NCI-H2107 treated with DMSO at 0.1 percent for 48 hours (cell line): ENCODE data around the gene ADCY10.
A peak's percentile ranks its signal among the peaks of the same experiment; 100 is the strongest.
"Not testable (repeated sequence)": the region's sequence is repeated elsewhere in the genome, so short reads cannot be mapped to it uniquely, and the experiment has no call there.

Experiments used
- DNase-seq: peaks from one replicate; lab custom pipeline; 2025; ENCODE audit not compliant: unreplicated experiment; lab: John Stamatoyannopoulos, UW

The ADCY10 gene, protein sequence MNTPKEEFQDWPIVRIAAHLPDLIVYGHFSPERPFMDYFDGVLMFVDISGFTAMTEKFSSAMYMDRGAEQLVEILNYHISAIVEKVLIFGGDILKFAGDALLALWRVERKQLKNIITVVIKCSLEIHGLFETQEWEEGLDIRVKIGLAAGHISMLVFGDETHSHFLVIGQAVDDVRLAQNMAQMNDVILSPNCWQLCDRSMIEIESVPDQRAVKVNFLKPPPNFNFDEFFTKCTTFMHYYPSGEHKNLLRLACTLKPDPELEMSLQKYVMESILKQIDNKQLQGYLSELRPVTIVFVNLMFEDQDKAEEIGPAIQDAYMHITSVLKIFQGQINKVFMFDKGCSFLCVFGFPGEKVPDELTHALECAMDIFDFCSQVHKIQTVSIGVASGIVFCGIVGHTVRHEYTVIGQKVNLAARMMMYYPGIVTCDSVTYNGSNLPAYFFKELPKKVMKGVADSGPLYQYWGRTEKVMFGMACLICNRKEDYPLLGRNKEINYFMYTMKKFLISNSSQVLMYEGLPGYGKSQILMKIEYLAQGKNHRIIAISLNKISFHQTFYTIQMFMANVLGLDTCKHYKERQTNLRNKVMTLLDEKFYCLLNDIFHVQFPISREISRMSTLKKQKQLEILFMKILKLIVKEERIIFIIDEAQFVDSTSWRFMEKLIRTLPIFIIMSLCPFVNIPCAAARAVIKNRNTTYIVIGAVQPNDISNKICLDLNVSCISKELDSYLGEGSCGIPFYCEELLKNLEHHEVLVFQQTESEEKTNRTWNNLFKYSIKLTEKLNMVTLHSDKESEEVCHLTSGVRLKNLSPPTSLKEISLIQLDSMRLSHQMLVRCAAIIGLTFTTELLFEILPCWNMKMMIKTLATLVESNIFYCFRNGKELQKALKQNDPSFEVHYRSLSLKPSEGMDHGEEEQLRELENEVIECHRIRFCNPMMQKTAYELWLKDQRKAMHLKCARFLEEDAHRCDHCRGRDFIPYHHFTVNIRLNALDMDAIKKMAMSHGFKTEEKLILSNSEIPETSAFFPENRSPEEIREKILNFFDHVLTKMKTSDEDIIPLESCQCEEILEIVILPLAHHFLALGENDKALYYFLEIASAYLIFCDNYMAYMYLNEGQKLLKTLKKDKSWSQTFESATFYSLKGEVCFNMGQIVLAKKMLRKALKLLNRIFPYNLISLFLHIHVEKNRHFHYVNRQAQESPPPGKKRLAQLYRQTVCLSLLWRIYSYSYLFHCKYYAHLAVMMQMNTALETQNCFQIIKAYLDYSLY (N-terminal part only)

DNA sequence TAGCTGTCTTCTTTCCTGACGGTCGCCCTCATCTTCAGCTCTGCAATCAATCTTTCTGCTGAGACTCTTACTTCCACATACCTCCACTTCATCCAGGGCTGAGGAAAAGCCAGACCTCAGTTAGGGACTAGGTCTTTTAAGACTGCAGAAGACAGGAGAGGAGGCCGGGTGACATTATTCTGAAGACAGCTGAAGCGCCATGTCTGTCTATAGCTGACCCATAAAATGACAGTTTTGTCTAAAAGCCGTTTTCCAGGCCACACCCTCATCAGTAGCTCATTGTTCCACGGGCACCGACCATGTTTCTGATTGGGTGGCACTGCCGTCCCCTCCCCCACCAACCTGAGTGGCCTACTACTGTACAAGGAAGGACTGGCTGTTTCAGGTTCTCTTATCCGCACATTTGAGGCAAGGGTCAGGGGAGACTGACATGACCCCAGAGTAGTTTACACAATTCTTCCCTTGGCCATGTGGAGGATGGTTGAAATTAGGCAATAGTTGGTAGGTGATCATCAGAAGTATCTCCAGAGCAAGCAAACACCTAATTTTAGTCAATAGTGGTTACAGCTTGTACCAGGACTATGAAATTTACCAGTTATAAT lies at the start of gene ADCY10:
TSS of gene ADCY10 (minus strand) at position 240 of the 602 bp plus-strand sequence. CDS start 8,994 bp downstream, outside the sequence.
- no peak for DNase-seq

- no peak for DNase-seq
Measured at GRCh38 chr1:167957710-167958109, 43.8 kb upstream of the ADCY10 start.

DNA sequence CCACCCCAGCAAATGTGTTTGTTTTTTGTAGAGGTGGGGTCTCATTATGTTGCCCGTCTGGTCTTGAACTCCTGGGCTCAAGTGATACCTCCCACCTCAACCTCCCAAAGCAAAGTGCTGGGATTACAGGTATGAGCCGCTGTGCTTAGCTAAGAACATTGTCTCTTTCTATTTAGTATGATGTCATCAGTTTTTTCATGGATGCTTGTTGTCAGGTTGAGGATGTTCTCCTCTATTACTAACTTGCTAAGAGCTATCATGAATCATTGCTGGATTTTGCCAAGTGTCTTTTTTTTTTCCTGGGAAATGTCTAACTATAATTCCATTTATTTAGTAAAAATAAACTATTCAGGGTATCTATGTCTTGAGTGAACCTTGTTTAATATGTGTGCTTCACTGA lies 42.0 kb upstream of the ADCY10 start:
- DNase-seq = no peak

GRCh38 chr1:167950569-167950968 lies 36.6 kb upstream of the ADCY10 start:
- DNase-seq = no peak

GRCh38 chr1:167949785-167950184 lies 35.9 kb upstream of the ADCY10 start:
- DNase-seq = no peak

GRCh38 chr1:167947733-167948132 lies 33.8 kb upstream of the ADCY10 start:
- no peak for DNase-seq

DNA sequence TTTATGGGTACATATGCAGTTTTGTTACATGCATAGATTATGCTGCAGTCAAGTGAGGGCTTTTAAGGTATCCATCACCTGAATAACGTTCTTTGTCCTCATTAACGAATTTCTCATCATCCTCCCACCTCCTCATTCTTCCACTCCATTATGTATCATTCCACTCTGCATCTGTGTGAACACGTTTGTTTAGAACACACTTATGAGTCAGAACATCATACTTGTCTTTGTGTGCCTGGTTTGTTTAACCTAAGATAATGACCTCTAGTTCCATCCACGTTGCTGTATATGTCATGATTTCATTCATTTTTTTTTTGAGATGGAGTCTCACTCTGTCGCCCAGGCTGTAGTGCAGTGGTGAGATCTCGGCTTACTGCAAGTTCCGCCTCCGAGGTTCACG lies 29.6 kb upstream of the ADCY10 start:
- no peak for DNase-seq

DNA sequence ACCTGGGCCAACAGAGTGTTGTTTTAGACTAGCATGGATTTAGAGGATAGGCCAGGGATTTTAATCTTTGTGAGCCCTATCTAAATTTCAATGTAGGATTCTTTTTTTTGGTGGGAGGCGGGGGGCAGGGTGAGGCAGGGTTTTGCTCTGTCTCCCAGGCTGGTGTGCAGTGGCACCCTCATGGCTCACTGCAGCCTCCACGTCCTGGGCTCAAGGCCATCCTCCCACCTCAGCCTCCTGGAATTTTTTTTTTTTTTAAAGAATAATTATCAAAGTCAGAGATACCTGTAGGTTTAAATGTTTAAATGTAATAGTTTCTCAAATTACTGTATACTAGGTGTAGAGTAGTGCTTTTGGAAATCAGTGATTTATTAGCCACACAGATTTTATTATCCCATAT lies 26.3 kb upstream of the ADCY10 start:
- DNase-seq = no peak

GRCh38 chr1:167938080-167938636 lies 24.2 kb upstream of the ADCY10 start:
- peak; percentile 36 for DNase-seq

DNA sequence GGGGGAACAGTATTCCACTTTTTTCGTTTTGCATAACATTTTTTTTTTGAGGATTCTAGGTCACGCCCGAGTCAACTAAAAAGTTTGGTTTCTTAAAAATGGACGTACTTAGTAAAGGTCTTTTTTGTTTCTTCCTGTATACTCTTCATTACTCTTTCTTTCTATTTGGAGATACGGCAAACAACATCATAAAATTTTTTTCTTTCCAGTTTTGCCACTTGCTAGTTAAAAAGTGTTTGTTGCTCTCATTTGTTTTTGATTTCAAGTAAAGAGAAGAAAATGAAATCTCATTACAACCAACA lies 23.7 kb upstream of the ADCY10 start:
- no peak for DNase-seq

DNA sequence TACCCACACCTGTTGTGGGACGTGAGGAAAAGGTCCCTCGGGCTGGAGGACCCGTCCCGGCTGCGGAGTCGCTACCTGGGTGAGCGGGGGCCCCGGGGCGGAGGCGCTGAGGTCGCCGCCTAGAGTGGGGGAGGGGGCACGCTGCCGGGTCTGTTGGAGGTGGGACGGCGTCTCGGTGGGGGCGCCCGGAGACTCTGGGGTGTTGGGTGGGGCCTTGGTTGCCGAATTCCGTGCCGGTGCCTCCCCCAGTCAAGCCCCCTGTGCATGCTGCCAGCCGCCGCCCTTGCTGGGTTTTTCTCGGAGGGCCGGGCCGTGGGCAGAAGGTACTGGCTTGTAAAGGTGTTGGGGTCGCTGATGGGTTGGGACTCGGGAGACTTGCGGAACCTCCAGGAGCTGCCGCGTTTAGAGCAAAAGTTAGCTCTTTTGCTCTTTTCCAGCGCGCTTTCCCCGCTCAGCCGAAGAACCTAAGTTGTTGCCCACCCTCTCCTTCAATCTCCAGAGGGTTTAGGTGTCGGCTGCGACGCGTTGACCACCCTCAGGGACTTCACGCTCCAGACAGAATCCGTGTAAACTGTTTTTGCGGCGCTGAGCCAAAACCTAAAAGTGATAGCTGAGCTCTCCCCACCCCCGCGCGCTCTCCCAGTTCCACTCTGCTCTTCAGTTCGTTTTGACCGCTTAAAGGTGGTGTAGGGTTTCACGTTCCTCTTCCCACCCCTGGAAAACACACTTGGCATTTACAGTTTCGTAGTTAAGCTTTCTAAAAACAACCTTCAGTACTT lies 23.2 kb upstream of the ADCY10 start, which contains the start of gene MPC2:
TSS of gene MPC2 (minus strand) at position 143 of the 779 bp plus-strand sequence. CDS start 1,231 bp downstream, outside the sequence.
- DNase-seq = peak; percentile 94

DNA sequence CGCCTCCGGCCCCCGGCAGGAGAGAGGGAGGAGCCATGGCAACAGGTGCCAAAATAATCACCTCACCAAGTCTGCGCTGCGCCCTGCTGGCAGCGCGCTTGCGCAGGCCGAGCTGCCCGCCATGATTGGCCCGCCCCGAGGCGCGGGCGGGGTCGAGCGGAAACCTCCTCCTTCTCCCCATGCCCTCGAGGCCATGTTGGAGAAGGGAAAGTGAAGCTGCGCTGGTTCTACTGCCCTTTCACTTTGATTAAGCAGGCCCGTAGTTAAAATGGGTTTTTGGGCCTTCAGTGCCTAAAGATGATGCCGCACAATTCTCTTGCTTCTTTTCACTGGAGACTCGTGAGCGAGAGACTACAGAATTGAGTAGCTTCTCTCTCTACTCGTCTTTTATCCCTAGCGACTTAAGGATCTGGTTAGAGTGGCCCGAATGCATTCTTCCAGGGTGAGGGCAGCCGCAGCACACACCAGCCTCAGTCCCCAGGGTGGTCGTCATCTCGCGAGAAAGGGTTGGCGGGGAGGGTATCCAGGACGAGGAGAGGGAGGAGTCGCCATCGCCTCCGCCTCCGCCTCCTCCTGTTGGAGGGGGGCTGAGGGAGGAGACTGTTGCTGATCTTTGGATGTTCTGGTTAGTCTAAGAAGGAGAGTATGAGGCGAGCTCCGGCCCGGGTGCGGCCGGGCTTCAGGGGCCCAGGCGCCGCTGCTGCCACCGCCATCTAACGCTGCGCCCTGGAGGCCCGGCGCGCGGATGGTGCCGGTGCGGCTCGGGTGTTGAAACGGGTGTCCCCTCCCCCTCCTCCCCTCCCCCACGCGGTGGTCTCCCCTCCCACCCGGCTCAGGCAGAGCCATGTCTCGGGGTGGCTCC lies 22.4 kb upstream of the ADCY10 start, which contains the start of gene DCAF6:
TSS of gene DCAF6 (plus strand) at position 616 of the 862 bp plus-strand sequence. CDS start at position 845, 229 bp downstream.
- peak; percentile 98 for DNase-seq

DNA sequence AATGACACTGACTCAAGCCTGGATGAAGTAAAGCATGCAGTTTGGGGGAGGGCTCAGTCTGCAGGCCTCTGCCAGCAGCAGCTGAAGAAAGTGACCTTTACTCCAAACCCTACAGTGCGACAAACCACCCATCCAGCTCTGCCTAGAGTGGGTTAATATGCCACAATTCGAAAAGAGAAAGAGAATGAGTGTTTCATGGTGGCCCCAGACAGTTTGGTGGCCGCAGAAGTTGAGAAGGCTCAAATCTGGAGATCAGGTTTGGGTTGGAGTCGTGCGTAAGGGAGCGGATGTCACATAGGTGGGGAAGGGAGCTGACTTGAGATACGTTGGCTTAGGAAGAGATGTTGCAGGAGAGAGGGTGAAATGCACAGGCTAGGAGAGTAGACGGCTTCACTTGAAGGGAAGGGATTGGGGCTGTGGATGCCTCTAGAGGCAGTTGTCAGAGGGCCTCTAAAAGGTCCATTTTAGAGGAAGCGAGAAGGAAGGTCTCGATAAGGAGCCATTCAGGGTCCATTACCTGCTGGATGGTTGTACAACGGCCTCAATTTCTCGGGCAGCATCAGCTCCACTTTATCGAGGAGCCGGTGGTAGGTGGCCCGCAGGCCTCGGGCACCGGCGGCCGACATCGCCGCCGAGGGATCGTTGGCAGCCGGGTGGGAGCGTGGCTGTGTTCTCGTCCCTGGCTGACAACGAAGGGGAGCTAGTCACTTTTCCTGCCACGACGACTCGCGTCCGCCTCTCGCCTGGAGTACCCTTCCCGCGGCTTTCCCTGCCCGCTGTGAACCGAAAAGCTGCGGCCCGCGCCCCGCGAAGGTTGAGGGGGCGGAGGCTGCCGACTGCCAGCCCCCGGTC lies 21.5 kb upstream of the ADCY10 start:
- peak; percentile 64 for DNase-seq

DNA sequence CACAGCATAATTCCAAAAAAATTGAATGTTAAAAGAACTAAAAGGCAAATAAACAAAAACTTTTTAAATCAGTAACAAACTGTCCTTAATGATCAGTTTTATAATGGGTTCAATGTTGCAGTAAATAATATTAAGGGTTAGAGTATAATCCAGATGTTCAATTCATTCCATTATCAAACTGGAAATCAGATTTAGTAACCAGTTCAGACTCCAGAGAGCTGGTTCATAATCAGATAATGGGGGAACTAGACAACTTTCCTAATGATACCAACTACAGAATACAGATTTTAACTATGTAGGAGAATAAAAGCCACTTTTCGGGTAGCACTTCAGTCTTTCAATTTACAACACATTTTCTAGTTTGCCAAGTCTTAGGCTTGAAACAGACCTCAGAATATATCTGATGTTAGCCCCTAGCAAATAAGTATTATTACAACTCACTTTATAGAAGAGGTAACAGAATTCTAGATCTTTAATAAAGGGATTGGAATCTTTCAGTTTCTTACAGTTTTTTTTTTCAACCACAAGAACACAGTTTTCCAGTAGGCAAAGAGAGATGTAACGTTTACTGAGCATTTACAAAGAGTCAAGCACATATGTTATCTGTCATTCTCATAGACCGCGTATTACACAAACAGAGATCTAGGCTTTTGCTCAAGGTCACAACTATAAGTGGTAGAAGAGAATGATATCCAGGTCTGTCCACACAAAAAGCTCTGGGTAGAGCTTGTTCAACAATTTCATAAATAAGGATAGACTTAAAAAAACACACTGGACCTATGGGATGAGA lies 20.7 kb upstream of the ADCY10 start:
- peak; percentile 54 for DNase-seq

DNA sequence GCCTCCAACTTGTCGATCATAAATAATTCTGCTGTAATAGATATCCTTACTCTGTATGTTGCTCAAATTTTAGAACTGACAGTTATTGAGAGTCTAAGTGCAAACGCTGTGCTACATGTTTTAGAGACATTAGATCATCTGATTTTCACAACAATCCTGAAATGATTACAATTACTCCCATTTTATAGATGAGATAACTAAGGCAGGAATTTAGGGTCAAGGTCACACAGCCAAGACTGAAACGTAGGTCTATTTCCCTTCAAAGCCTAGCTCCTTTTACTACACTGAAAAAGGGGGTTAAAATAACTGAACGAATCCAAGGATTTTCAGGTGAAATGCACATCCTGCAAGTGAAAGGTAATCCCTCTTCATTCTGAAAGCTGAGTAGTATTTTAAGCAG lies 19.9 kb upstream of the ADCY10 start:
- DNase-seq = no peak

DNA sequence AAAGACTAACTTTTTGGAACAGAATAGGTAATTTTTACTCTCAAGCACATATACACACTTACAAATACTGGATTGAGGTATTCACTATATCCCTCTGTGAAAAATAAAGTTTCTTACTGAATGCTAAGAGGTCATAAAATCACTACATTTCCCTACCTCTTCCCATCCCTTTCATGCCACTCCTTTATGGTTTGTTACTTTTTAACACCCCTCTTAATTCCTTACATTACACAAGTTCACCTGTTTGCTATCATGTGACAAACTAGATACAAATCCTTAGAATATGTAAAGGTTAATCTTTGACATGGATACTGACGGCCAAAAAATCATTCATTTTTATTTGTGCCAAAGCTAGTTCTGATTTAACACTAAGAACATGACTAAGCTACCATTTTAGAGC lies 15.8 kb upstream of the ADCY10 start:
- DNase-seq = no peak

DNA sequence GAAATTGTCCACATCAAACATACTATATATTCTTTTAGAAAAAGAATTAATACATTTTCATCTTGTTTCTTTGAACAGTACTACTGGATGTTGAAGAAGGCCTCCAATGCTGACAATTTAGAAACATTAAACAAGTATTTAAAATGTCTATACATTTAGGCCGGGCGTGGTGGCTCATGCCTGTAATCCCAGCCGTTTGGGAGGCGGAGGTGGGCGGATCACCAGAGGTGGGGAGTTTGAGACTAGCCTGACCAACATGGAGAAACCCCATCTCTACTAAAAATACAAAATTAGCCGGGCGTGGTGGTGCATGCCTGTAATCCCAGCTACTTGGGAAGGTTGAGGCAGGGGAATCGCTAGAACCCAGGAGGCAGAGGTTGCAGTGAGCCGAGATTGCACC lies 15.0 kb upstream of the ADCY10 start:
- DNase-seq = not testable (repeated sequence)
